HAP-1 (cell line): Measurements from ENCODE around the gene FIS1.

Source experiments
- DNase-seq, 2 experiments: peaks; one replicate each; pipeline ENCODE4 v3.0.0-alpha.2; 2016 to 2020; ENCODE audit warnings: low spot score in 2 of 2
- H3K27me3 ChIP-seq: fragments of 250-450 bp; sonication (Bioruptor Pico); 2 replicates; pipeline ENCODE4 v1.5.1; 2020; ENCODE audit warnings: low read depth, mild to moderate bottlenecking, moderate library complexity
- H3K36me3 ChIP-seq: fragments of 250-450 bp; sonication (Bioruptor Pico); replicated peaks from 2 replicates; pipeline ENCODE4 v1.5.1; 2020; ENCODE audit warnings: mild to moderate bottlenecking
- H3K4me1 ChIP-seq: fragments of 250-450 bp; sonication (Bioruptor Pico); 2 replicates; pipeline ENCODE4 v1.5.1; 2020; ENCODE audit warnings: mild to moderate bottlenecking
- H3K4me3 ChIP-seq: fragments of 250-450 bp; sonication (Bioruptor Pico); 2 replicates; pipeline ENCODE4 v1.5.1; 2020; ENCODE audit warnings: mild to moderate bottlenecking, moderate library complexity
- H3K9me3 ChIP-seq: fragments of 250-450 bp; sonication (Bioruptor Pico); 2 replicates; pipeline ENCODE4 v1.5.1; 2020; ENCODE audit warnings: mild to moderate bottlenecking, moderate library complexity
- in situ Hi-C: fragments of 300-500 bp; cut with MboI; formaldehyde crosslinking; loops from 3 replicates; pipeline ENCODE4 v1.14.3; 2020; ENCODE audit warnings: low sequenced_read_pairs, inconsistent platforms, mixed read lengths

The FIS1 gene

DNA sequence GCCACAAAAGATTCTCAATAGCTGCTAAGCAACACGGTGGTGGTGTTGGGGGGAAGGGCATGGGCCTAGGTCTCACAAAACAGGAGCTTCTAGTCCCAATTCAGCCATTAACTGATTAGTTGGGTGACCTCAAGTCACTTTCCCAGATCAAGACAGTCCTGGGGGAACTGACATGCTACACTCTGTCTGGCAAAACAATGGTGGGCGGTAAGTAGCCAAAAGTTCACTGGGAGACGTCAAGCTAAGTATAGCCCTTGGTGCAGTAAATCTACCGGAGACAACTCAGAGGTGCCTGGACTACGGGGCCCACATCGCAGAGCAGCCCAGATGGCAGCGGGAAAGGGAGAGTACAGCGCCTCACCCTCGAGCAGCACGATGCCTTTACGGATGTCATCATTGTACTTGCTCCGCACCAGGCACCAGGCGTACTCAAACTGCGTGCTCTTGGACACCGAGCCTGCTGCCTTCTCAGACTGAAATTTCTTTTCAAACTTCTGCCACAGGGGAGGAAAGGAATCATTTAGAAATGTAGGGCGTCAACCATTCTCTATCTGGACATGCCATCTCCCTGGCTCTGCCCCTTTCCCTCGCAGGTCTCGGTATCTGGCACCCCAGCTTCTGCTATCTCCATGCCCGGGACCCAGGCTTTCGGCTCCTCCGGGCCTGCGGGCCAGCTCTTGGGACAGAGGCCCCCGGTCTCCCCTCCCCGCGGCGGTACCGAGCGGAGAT, 1.1 kb downstream of the FIS1 start:
- Histone ChIP-seq H3K4me1 (peaks cover 14% of the 10 kb centered on the region), H3K4me3 (peak overlapping the region; percentile 89), H3K9me3 (no peaks in the 10 kb centered on the region), H3K27me3 (no peaks in the 10 kb centered on the region), H3K36me3 (peaks cover 40% of the 10 kb centered on the region)
- DNase-seq, result peak in 1 of 2 experiments; percentile 18
- in situ Hi-C loops, result no loop called here

DNA sequence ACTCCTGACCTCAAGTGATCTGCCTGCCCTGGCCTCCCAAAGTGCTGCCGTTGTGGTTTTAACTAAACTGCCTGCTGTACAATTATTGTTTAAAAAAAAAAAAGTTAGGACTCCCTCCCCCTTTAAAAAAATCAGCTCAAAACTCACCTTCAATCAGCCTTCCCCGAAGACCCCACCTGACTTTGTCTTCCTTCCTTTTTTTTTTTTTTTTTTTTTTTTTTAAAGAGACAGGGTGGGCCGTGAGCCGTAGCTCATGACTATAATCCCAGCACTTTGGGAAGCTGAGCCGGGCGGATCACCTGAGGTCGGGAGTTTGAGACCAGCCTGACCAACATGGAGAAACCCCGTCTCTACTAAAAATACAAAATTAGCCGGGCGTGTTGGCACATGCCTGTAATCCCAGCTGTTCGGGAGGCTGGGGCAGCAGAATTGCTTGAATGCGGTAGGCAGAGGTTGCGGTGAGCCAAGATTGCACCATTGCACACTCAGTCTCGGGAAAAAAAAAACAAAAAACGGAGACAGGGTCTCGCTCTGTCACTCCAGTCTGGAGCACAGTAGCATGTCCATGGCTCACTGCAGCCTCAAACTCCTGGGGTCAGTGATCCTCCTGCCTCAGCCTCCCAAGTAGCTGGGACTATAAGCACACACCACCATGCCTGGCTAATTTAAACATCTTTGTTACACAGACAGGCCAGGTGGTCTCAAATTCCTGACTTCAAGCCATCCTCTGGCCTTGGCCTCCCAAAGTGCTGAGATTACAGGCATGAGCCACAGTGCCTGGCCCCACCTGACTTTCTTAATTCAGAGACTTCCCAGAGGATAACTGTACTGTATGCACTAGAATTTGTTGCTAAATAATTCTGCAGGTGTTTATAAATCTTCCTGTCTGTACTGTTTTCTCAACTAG, 3.2 kb downstream of the FIS1 start:
- Histone ChIP-seq H3K9me3 (no peaks in the 10 kb centered on the region), H3K36me3 (peaks cover 41% of the 10 kb centered on the region), H3K4me3 (no peak overlapping the region), H3K4me1 (peaks cover 14% of the 10 kb centered on the region), H3K27me3 (no peaks in the 10 kb centered on the region)
- in situ Hi-C loops, result no loop called here
- DNase-seq, result no peak

DNA sequence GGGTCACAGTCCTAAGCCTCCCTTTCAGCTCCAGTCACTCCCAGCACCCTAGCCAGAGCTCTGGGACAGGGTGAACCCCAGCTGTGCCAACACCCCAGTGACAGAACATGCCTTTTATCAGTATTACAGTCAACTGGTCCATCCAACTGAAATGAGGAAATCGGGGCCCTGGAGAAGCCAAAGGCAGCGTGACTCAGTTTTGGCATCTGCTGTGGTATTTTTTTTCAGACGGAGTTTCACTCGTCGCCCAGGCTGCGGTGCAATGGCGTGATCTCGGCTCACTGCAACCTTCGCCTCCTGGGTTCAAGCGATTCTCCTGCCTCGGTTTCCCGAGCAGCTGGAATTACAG, 3.9 kb downstream of the FIS1 start:
- H3K36me3 ChIP-seq, result peaks cover 41% of the 10 kb centered on the region
- DNase-seq, result no peak
- H3K27me3 ChIP-seq, result no peaks in the 10 kb centered on the region
- no peaks in the 10 kb centered on the region for H3K9me3 ChIP-seq
- H3K4me3 ChIP-seq, result no peak overlapping the region
- peaks cover 14% of the 10 kb centered on the region for H3K4me1 ChIP-seq
- in situ Hi-C loops, result no loop called here

DNA sequence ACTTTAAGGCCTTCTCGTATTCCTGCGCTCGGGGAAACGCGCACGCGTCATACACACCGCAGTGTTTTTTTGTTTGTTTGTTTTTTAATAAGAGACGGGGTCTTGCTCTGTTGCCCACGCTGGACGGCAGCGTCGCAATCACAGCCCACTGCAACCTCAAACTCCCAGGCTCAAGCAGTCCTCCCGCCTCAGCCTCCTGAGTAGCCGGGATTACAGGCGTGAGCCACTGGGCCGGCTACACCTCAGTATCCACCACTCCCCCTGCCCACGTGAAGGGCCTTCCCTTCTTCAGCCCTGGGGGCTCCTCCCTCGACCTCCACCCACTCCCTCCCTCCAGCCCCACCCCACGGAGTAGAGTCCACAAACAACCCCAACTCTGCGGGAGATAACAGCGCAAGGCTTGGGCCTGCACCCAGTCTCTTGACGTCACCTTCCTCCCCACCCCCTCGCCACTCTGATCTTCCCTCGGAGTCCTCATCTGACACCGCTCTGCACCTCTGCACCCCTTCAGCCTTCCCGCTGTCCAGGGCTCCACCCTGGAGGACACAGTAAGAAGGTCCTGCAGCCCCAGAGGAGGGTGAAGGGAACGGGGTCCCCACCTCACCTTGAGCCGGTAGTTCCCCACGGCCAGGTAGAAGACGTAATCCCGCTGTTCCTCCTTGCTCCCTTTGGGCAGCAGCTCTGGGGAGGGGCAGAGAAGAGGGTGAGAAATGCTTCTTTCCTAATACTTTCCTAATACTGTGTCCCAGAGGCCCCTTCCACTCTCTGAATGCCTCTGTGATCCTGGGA, 4.5 kb downstream of the FIS1 start:
- in situ Hi-C loops, result no loop called here
- Histone ChIP-seq H3K27me3 (no peaks in the 10 kb centered on the region), H3K4me1 (peaks cover 12% of the 10 kb centered on the region), H3K9me3 (no peaks in the 10 kb centered on the region), H3K4me3 (no peak overlapping the region), H3K36me3 (peaks cover 39% of the 10 kb centered on the region)
- no peak for DNase-seq

DNA sequence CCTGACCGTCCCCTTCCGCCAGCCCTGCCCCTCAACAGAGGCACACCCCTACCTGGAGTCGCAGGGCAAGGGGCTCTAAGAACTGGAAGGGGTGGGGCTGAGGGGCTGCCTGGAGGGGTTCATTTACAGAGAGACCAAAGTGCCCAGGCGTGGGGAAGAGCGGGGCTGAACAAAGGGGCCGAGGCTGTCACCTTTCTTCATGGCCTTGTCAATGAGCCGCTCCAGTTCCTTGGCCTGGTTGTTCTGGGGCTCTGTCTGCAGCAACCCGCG, 5.0 kb downstream of the FIS1 start:
- no peak for DNase-seq
- Histone ChIP-seq H3K4me3 (no peak overlapping the region), H3K36me3 (peaks cover 37% of the 10 kb centered on the region), H3K27me3 (no peaks in the 10 kb centered on the region), H3K4me1 (peaks cover 8% of the 10 kb centered on the region), H3K9me3 (no peaks in the 10 kb centered on the region)
- in situ Hi-C loops, result no loop called here

DNA sequence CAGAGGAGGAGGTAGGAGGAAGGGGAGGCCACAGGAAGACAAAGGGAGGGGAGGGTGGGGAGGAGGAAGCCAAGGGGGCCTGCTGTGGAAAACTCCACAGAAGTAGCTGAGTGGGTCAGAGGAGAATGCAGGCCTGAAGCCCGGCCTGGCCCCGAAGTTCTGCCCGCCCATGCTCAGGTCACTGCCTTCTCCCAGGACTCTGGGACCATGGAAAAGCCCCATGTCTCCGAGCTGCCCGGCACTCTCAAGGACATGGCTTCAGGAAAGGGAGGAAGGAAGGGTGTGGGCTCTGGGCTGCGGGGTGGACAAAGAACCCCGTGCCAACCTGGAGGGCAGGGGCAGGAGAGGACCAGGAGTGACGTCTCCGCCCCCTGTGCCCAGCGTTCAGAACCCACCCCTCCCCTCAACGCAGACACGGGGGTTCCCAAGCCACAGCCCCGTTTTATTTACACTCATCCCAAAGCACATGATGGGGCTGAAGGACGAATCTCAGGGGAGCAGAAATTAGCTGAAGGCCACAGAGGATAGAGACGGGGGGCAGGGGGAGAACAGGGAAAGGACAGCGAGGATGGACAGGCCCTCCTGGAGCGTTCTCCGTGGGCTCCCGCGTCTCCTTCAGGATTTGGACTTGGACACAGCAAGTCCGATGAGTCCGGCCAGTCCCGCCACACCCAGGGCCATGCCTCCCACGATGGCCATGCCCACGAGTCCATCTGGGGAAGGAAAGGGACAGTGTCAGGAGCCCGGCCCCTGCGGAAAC, 5.5 kb downstream of the FIS1 start:
- Histone ChIP-seq H3K4me1 (peaks cover 8% of the 10 kb centered on the region), H3K4me3 (no peak overlapping the region), H3K9me3 (no peaks in the 10 kb centered on the region), H3K27me3 (no peaks in the 10 kb centered on the region), H3K36me3 (peaks cover 34% of the 10 kb centered on the region)
- no peak for DNase-seq
- in situ Hi-C loops, result no loop called here

DNA sequence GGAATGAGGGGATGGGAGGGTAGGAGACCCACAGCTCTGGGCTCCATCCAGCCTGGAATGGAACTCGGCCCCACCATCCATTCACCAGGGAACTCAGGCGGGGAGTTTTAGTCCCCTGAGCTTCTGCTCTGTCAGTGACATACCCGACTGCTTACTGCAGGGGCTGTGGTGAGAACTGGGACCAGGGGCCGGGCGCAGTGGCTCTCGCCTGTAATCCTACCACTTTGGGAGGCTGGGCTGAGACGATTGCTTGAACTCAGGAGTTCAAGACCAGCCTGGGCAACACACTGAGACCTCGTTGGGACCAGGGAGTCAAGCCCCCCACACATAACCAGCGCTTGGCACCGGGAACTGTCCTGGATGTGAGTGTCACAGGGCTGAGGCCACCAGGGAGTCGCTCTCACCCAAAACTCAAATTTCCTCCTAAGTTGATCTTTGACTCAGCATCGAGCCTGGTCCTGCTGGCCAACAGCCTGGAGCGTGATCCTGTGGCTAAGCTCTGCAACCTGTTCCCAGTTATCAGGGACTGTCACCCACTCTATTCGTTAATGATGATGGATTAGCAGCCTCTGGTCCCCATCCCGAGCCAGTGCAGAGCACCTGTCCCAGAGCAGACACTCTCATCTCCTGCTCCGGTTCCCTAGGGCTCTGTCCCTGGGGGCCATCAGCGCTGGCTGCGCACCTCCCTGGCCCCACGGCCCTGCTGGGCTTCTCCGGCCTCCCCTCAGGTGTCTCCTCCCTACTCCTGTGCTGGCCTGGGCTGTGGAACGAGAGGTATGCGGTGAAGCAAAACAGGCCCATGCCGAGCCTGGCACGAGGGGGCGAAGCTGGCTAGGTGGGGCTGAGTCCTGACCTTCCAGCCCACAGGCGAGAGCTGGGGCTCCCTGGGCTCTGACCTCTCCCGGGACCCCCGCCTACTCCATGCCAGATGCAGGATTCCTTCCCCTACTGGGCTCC, 6.4 kb downstream of the FIS1 start:
- Histone ChIP-seq H3K4me3 (no peak overlapping the region), H3K27me3 (no peaks in the 10 kb centered on the region), H3K9me3 (no peaks in the 10 kb centered on the region), H3K36me3 (peaks cover 34% of the 10 kb centered on the region), H3K4me1 (peaks cover 3% of the 10 kb centered on the region)
- in situ Hi-C loops, result no loop called here
- no peak for DNase-seq

DNA sequence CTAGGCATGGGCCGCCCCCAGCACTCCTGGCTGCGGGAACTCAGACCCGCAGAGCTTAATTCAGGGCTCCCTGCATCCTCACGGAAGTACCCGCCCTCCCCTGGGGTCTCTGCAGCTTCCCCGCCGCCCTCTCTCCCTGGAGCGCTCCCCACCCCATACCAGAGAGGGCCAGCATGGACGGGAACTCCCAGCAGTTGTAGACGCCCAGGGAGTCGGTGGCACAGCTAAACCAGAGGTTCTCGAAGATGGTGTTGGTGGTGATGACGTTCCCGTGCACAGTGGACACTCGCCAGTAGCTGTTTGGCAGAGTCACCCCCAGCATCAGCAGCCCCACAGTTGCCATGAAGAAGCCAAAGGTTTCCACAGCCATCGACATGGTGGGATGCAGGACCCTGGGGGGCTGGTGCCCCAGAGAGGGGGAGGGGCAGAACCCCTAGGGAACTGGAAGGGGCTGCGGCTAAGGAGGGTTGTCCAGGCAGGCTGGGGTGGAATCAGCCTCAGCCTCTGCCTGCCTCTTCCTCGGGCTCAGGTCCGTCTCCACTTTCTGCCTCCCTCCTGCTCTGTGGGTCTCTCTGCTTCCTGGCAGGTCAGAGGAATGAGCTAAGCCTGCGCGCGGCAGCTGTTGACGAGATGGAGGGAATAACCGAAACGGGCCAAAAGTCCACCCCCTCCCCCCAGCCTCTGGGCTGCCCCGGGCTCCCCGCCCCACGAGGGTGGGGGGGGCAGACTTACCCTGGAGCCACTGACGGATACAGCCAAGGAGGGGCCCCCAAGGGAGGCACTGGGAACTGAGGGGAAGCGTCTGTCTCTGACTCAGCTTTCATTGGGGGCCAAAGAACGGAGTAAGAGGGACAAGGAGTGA, 7.4 kb downstream of the FIS1 start, which contains the start of gene CLDN15:
TSS of gene CLDN15 (minus strand) at position 597 of the 862 bp plus-strand sequence. CDS start at position 376, 221 bp downstream.
- in situ Hi-C loops, result no loop called here
- H3K9me3 ChIP-seq, result no peaks in the 10 kb centered on the region
- no peaks in the 10 kb centered on the region for H3K4me1 ChIP-seq
- H3K36me3 ChIP-seq, result peaks cover 26% of the 10 kb centered on the region
- no peak within 1 kb of the TSS for H3K4me3 ChIP-seq
- DNase-seq, result no peak
- no peaks in the 10 kb centered on the region for H3K27me3 ChIP-seq

DNA sequence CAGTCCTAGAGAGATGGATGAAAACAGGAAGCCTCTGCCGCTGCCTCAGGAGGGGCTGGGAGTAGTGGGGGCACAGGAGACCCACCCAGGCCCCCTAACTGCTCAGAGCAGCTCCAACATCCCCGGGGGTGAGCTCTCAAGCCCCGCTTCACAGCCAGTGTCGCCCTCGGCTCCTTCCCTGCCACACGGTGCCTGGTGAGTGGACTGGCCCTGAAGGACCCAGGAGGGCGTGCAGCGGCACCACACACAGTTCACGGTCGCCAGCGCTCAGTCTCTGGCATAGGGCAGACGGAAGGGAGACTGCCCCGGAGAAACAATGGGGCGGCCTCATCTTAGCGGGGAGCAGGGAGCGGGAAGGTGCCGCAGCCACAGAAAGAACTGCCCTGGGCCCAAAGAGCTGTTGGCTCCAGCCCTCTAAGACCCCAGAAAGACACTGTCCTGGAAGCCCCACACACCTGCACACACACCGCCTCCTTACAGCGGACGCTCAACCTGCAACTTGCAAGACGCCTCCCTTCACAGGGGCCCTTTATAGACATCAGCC, 8.5 kb downstream of the FIS1 start:
- in situ Hi-C loops, result no loop called here
- Histone ChIP-seq H3K36me3 (peaks cover 23% of the 10 kb centered on the region), H3K4me3 (no peak overlapping the region), H3K9me3 (no peaks in the 10 kb centered on the region), H3K4me1 (no peaks in the 10 kb centered on the region), H3K27me3 (no peaks in the 10 kb centered on the region)
- DNase-seq, result no peak

DNA sequence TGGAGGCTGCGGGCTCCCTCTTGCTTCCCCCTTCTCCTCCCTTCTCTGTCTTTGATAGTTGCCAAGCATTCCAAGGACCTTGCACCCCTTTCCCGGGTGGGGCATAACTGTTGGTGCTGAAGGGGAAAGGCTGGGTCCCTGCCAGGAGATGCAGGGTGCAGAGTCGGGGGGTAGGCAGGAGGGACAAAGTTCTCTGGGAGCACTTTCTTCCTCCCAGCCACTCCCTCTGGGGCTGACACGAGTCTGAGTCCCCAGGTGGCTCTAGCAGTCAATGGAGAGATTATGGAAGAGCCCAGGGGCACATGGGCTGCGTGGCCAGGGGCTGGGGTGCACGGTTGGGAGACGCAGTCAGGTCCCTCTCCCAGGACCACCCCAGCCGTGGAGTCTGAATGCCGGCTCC, 9.4 kb downstream of the FIS1 start:
- Histone ChIP-seq H3K9me3 (no peaks in the 10 kb centered on the region), H3K27me3 (no peaks in the 10 kb centered on the region), H3K36me3 (peaks cover 23% of the 10 kb centered on the region), H3K4me3 (no peak overlapping the region), H3K4me1 (no peaks in the 10 kb centered on the region)
- DNase-seq, result no peak
- in situ Hi-C loops, result no loop called here

DNA sequence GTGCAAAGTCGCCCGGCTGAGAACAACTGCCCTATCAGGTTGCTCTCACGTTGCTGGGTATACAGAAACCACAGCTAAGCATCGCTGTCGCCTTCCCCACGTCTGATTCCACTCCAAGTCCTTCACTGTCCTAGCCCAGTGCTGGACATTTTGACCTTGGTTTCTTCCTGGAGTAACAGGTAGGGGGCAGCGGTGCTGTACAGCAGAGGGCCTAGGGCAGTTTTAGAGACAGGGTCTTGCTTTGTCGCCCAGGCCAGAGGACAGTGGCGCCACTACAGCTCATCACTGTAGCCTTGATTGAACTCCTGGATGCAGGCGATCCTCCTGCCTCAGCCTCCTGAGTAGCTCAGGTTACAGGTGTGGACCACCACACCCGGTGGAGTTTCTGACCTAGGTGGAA, 9.8 kb downstream of the FIS1 start:
- H3K9me3 ChIP-seq, result no peaks in the 10 kb centered on the region
- DNase-seq, result peak in 1 of 2 experiments; percentile 57
- no peak overlapping the region for H3K4me3 ChIP-seq
- in situ Hi-C loops, result no loop called here
- peaks cover 18% of the 10 kb centered on the region for H3K36me3 ChIP-seq
- no peaks in the 10 kb centered on the region for H3K4me1 ChIP-seq
- no peaks in the 10 kb centered on the region for H3K27me3 ChIP-seq

DNA sequence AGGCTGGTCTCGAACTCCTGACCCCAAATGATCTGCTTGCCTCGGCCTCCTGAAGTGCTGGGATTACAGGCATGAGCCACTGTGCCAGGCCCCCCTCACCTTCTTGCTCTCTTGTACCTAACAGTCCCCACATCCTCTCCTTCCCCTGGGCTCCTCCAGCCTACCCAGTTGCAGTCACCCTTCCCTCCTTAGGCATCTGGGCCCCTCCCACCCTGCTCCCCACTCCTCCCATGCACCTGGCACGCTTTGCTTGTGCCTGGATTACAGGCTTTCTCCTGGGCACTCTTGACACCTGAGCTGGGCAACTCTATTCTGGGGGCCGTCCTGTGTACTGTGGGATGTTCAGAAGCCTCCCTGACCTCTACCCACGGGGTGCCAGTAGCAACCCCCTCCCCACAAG, 10.2 kb downstream of the FIS1 start:
- no peaks in the 10 kb centered on the region for H3K4me1 ChIP-seq
- H3K27me3 ChIP-seq, result no peaks in the 10 kb centered on the region
- in situ Hi-C loops, result no loop called here
- peaks cover 14% of the 10 kb centered on the region for H3K36me3 ChIP-seq
- no peak overlapping the region for H3K4me3 ChIP-seq
- no peak for DNase-seq
- no peaks in the 10 kb centered on the region for H3K9me3 ChIP-seq
